Activated CD8-positive, alpha-beta memory T cell treated with anti-CD3 and anti-CD28 coated beads, Interleukin-2, amount 50 U/mL, for 4 hours (primary cell): ENCODE results near the gene LCP2.

ENCODE experiments used
- DNase-seq: peaks from one replicate; pipeline ENCODE4 v3.0.0-alpha.2; 2020

Gene LCP2

DNA sequence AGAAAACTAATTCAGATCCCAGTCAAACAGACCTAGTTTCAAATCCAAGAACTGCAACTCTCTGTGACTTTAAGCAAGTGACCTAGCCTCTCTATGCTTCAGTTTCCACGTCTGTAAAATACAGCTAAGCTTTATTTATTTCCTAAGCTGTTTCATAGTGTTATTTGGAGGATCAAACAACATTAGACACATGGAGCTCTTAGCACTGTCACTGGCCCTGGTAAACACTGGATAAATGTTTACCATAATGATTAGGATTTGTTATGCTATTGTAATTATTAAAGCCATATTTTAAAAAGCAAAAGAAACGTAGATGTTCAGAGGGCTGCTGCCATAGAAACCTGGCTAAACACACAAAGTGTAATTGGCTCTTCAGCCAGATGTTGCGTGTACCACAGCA, 91.4 kb downstream of the LCP2 start:
- no peak for DNase-seq

DNA sequence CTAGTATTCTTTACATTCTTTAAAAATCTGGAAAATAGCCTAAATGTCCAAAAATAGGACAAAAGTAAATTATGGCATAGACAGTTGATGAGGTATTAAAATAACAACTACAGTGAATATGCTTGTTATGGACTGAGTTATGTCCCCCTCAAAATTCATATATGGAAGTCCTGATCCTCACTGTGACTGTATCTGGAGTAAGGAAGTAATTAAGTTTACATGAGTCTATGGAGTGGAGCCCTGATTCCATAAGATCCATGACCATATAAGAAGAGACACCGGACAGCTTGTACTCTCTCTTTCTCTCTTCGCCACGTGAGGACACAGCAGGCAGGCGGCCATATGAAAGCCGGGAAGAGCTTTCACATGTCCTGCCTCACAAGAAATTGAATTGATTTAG, 93.4 kb downstream of the LCP2 start:
- no peak for DNase-seq

DNA sequence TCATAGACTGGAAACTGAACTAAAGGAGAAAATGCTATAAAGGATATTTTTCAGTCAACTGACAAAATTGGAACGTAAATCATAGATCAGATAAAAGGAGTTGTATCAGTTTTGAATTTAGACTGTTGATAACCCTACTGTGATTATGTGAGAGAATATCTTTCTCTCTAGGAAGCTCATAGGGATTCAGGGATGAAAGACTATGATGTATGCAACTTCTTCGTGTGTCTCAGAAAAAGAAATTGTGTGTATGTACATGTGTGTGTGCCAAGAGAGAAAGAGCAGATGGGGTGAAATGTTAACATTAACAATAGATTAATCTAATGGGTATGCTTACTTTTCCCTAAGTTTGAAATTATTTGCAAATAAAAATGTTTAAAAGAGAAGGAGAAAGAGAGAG, 95.5 kb downstream of the LCP2 start:
- no peak for DNase-seq

DNA sequence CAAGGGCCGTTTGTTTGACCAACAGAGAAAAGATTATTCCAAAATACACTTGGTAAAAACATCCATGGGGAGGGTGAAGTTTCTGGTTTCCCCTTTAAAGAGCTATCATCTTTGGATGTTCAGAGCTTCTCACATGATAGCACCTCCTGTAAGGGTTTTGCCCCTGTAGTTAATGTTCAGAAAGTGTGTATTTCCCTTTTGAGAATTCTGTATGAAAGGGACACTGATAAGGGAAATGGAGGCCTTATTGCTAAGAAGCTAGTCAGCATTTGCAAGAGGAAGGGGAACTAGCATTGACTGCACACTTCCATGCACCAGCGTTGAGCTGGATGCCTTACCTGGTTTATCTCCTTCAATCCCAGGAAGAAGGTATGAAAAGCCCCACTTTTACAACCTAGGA, 96.3 kb downstream of the LCP2 start:
- no peak for DNase-seq

DNA sequence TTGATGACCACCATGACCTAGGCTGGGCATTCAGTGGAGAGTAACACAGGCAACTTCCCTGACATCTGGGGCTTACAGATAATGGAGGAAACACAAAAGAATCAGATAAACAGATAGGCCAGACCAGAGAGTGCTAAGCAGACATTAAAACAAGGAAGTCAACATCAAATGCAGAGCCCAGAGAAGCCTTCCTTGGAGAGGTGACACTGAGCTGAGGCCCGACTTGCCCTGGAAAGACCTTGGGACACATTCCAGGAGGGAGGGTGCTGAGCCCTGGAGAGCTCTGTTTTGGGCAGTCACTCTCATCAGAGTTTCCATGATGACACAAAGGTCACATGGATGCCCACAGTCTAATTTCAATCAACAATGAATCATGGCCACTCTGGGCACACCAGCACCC, 96.7 kb downstream of the LCP2 start:
- no peak for DNase-seq
